OCI-LY7 (cell line): ENCODE measurements around the gene KIAA1671.

ENCODE experiments used
- EZH2phosphoT487 ChIP-seq: fragments of 200-600 bp; sonication (generic); IDR thresholded peaks from 2 replicates; pipeline ENCODE4 v1.6.1; 2018; ENCODE audit warnings: low read depth, borderline replicate concordance, mild to moderate bottlenecking, mixed run types, antibody characterized with exemption, low read length, moderate library complexity, mixed read lengths
- TF ChIP-seq, protein P1 (sequence below): fragments of 200-600 bp; sonication (generic); conservative IDR thresholded peaks from 2 replicates; pipeline ENCODE4 v1.5.1; 2014; ENCODE audit warnings: mild to moderate bottlenecking, antibody characterized with exemption, low read length, moderate library complexity, mixed read lengths

DNA sequence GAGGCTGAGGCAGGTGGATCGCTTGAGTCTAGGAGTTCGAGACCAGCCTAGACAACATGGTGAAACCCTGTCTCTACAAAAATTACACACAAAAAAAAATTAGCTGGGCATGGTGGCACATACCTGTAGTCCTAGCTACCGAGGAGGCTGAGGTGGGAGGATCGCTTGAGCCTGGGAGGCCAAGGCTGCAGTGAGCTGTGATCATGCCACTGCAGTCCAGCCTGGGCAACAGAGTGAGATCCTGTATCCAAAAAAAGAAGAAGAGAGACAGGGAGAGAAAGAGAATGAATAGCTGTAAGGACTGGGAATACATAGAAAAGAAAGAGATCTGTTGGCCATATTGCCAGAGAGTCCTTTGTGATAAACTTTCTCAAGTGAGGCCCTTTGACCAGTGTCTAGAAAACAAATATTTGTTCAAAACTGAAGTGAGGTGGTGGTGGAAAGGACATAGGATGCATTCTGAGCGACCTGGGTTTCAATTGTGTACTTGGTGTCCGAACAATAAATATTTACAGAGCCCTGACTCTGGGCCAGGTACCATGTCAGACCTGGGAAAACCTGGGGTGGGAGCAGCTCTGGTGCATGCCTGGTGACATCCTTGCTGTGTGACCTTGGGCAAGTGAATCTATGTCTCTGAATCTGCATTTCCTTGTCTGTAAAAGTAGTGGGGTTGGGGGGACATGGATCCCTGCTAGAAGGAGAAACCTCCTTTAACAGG, 157.5 kb downstream of the KIAA1671 start:
- TF ChIP-seq, protein P1, sequence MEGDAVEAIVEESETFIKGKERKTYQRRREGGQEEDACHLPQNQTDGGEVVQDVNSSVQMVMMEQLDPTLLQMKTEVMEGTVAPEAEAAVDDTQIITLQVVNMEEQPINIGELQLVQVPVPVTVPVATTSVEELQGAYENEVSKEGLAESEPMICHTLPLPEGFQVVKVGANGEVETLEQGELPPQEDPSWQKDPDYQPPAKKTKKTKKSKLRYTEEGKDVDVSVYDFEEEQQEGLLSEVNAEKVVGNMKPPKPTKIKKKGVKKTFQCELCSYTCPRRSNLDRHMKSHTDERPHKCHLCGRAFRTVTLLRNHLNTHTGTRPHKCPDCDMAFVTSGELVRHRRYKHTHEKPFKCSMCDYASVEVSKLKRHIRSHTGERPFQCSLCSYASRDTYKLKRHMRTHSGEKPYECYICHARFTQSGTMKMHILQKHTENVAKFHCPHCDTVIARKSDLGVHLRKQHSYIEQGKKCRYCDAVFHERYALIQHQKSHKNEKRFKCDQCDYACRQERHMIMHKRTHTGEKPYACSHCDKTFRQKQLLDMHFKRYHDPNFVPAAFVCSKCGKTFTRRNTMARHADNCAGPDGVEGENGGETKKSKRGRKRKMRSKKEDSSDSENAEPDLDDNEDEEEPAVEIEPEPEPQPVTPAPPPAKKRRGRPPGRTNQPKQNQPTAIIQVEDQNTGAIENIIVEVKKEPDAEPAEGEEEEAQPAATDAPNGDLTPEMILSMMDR = no peak
- no peak for TF ChIP-seq EZH2phosphoT487
